ENCODE results near the gene C1orf210.

Gene C1orf210

DNA sequence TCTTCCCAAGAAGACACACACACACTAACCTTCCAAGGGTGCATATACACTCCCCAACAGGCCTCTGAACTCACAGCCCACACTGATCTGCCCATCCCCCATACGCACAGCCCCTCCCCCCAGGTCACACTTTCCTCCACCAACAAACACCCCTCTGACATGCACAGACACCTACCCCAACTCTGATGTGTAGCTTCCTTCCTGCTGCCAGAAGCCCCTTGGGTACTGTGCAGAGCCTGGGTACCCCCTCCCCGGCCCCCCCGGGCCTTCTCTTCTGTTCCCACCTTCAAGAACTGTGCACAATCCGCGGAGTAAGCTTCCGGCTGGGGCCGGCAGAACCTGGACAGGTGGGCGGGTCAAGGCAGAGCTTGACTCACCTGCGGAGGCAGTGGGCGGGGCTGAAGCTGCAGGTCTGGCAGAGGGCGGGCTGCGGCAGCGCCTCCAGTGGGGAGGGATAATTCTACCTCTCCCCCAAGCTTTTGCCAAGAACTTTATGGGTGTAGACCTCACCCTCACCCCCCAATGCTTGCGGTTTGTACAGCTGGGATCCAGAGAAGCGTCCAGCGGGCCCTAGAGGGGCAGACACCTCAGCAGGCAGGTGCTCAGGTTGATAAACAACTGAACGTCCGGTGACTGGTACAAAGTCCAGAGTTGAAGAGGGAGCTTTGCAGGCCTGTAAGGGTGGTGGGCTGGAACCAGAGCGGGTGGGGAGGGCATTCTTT is at the start of gene C1orf210:
Gene C1orf210 (minus strand): TSS at position 313 of the 722 bp plus-strand sequence. CDS start 2,311 bp downstream, outside the sequence.
- DNase-seq, result no peak

GRCh38 chr1:43334453-43335205 is 49.2 kb upstream of the C1orf210 start:
- peak; percentile 16 for DNase-seq

GRCh38 chr1:43331688-43332087 is 46.3 kb upstream of the C1orf210 start:
- no peak for DNase-seq

DNA sequence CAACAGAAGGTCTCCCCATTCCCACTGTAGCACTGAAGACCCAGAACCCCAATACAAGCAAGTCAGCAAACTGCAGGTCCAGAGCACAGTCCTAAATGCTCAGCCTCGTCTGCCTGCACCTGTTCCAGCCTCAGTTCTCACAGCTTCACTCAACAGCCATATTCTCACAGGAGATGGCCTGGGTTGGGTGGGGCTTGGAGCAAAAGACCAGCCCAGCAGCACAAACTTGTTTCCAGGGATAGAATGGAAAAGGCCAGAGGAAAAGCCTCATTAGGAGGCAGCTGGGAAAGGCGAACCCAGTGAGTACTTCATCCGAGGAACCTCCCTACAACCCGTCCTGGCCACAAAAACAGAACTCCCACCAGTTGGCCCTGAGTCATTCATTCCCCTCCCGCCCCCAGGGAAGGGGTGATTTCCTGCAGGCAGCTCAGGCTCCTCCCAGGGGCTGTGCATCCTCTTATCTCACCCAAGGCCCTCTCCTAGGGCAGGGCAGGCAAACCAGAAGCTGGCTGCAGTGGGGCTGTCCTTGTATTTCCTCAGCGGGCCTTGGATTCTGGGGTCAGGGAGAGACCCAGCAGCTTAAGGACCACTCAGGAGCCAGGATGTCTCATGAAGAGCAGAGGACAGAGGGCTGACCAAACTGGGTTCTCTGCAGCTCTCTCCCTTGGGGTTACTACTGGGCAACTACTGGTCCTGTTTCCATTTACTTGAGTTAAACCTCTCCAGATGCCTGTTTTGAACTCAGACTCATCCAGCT is 44.8 kb upstream of the C1orf210 start:
- DNase-seq, result peak; percentile 86

DNA sequence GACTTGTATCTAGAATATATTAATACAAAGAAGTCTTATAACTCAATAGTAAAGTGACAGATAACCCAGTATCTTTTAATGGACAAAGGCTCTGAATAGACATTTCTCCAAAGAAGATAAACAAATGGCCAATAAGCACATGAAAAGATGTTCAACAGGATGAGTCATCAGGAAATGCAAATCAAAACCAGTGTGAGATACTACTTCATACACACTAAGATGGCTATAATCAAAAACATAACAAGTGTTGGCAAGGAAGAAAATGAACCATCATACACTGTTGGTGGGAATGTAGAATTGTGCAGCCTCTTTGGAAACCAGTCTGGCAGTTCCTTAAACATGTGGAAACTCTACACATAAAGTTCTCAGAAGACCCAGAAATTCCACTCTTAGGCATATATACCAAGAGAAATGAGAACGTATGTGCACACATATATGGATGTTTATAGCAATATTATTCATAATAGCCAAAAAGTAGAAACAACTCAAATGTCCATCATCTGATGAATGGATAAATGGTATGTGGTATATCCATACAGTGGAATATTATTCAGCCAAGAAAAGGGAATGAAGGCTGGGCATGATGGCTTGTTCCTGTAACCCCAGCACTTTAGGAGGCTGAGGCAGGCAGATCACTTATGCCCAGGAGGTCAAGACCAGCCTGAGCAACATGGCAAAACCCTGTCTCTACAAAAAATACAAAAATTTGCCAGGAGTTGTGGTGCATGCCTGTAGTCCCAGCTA is 42.3 kb upstream of the C1orf210 start:
- no peak for DNase-seq

DNA sequence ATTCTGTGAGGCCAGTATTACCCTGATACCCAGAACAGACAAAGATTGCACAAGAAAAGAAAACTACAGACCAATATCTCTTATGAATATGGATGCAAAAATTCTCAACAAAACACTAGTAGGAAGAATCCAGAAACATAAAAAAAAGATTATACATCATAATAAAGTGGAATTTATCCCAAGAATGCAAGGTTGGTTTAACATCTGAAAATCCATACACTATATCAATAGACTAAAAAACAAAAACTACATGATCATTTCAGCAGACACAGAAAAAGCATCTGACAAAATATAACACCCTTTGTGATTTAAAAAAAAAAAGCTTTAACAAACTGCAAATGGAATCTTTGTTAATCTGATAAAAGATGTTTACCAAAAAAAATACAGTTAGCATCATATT is 40.0 kb upstream of the C1orf210 start:
- DNase-seq, result no peak

GRCh38 chr1:43324810-43325209 is 39.4 kb upstream of the C1orf210 start:
- peak; percentile 37 for DNase-seq

GRCh38 chr1:43322506-43322905 is 37.1 kb upstream of the C1orf210 start:
- no peak for DNase-seq

GRCh38 chr1:43321331-43321891 is 36.0 kb upstream of the C1orf210 start:
- DNase-seq, result no peak

- DNase-seq, result no peak
Observed at GRCh38 chr1:43319766-43320165, 34.4 kb upstream of the C1orf210 start.

DNA sequence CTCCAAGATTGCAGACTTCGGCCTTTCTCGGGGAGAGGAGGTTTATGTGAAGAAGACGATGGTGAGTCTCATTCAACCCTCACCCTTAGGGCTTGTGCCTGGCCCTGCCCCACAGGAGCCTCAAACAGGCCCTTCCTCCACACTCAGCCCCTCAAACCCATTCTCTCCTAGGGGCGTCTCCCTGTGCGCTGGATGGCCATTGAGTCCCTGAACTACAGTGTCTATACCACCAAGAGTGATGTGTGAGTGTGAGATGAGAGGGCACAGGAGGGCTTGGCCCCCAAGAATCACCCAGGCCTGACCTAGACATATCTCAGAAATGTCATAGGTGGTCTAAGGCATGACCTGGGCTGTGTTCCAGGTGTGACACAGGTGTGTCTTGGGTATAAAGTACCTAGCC is 33.9 kb upstream of the C1orf210 start:
- no peak for DNase-seq

- no peak for DNase-seq
Observed at GRCh38 chr1:43318831-43319230, 33.5 kb upstream of the C1orf210 start.

DNA sequence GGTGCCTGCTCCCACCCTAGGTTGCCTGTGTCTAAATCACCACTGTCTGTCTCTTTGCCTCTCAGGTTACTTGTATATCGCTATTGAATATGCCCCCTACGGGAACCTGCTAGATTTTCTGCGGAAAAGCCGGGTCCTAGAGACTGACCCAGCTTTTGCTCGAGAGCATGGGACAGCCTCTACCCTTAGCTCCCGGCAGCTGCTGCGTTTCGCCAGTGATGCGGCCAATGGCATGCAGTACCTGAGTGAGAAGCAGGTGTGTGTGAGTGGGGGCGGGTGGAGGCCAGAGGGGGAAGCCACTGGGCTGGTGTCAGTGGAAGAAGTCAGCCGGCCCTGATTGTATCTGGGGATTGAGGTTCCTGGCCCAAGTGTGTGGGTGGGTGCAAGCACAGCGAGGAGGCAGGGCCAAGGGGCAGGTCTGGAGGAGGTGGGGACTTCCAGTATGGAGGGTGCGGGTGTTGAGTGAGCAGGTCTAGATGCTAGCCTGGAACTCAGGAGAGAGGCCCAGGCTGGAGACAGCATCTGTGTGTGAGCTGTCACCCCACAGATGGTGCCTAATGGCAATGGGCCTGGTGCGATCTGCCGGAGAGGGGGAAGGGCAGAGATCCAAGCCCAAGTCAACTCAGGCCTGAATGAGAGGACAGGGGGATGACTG is 32.6 kb upstream of the C1orf210 start:
- no peak for DNase-seq

DNA sequence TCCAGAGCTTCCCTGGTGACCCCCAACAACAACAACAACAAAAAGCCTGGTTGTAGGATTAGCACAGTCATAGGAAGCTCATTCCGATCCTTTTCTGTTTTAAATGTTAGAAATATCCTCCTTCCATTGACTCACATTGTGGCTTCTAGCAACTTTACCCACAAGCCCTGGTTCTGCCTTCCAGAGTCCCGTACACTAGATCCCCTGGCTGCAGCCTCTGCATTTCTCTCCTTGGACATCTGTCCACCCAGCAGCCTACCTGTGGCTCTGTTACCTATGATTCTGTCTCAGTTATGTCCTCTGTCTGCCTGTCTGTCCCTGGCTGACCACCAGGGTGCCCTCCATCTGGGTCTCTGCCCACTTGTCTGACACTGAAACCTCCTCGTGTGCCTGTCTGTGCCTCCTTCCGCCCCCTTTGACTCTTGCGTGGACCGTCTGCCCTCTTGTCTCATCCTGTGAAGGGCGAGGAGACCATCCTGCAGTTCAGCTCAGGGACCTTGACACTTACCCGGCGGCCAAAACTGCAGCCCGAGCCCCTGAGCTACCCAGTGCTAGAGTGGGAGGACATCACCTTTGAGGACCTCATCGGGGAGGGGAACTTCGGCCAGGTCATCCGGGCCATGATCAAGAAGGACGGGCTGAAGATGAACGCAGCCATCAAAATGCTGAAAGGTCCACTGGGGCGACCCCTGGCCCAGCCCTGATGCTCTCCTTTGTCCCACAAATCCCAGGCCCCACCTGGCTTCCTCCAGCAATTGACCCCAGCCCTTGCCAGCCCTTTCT is 31.5 kb upstream of the C1orf210 start:
- DNase-seq, result no peak

DNA sequence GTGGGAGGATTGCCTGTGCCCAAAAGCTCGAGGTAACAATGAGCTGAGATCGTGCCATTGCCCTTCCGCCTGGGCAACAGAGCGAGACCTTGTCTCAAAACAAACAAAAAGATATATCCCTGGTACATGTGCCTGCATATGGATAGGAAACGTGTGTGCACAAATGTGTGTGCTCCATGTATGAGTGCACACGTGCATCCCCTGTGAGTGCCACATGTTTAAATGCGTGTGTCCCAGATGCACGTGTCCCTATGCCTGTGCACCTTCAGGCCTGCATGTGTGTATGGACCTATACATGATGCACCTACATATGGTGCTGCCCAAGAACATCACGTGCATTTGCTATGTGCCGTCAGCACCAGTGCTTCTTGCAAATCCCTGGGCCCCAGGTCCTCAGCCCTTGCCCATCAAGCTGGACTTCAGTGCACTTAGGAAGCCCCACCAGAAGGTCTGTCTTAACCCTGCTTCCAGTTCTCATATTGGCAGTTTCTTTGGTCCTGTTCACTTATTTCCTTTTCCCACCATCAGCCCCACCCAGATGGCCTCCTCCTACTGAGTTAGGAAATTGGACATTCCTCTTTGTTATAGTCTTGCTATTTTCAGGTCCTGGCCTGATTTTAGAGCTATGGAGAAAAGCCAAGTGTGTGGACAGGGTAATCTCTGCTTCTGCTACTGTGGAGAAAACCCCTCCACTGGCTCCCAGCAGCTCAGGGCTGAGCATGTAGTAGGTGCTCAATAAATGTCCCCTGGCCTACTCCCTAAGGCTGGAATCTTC is 30.8 kb upstream of the C1orf210 start:
- no peak for DNase-seq

DNA sequence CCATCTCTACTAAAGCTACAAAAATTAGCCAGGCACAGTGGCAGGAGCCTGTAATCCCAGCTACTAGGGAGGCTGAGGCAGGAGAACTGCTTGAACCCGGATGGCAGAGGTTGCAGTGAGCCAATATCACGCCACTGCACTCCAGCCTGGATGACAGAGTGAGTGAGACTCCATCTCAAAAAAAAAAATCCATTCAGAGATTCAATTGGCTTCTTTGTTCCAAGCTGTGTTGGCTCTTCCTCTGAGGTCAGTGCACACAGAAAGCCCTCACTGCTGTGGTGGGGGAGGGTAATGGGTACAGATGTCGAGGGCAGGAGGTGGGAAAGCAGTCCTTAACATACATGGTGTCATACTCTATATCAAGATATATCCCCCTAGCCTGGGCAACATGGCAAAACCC is 30.1 kb upstream of the C1orf210 start:
- DNase-seq, result no peak

DNA sequence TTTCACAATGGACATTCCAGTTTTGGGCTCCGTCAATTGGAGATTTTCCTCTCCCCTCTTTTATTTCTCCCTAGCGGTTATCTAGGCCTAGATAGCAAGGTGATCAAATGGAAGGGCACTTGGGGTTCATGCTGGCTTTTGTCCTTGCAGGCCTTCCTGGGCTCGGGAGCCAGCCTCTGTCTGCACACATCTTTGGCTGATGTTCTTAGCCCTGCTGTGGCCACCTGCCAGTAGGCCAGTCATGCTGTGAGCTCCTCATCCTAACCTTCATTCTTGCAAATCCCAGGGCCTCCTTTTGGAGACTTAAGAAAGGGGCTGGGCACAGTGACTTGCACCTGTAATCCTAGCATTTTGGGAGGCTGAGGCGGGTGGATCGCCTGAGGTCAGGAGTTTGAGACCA is 28.9 kb upstream of the C1orf210 start:
- no peak for DNase-seq

DNA sequence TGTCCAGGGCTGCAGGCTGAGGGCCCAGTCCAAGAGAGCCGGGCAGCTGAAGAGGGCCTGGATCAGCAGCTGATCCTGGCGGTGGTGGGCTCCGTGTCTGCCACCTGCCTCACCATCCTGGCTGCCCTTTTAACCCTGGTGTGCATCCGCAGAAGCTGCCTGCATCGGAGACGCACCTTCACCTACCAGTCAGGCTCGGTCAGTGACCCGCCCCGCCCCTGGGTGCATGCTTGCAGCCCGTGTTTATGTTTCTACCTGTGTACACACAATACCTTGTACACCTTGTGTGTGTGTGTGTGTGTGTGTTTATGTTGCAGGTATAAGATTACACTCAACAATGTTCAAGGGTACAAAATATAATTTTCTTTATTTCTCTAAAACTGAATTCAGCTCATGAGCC is 28.4 kb upstream of the C1orf210 start:
- DNase-seq, result no peak

- DNase-seq, result no peak
Observed at GRCh38 chr1:43312663-43313515, 27.5 kb upstream of the C1orf210 start.
